Stimulated activated CD4-positive, alpha-beta T cell treated with anti-CD3 and anti-CD28 coated beads, TNF-alpha, amount 100 ng/mL, for 48 hours (primary cell): Measurements from ENCODE around the gene FOXE3.

Experiments used
- DNase-seq, 3 donors: peaks; one replicate each; pipeline ENCODE4 v3.0.0-alpha.2; 2020; ENCODE audit warnings: low read depth in 3 of 3

The FOXE3 gene

DNA sequence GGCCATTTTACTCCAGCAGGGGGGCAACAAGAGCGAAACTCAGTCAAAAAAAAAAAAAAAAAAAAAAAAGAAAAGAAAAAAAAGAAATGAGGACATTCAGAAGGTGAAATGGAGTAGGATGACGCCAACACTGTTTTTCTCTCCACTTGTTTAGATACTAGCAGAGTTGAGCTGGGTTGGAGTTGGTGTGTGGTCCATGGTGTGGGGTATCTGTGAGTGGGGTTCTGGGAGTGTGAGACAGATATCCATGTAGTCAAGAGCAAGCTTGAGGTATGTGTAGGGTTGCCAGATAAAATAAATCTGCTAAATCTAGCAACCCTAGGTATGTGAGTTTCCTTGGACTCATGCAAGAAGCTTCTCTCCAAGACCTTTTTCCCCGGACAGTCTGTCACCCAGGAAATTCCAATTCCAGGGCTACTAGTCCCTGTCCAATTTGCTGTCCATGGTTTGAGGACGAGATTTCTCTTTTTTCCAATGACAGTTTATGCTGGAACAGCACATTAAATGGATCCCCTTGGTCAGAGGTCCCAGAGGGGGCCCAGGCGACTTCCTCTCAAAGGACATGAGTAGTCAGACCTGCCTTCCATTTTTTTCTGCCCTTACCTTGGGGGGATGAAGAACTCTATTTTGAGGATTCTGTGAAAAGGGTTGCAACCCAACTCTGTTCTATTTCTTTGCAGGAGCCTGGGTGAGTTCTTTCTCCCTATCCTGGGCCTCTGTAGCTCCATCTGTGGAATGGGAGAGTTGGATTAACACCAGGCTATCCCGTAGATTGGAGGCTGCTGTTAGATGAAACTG lies 19.6 kb downstream of the FOXE3 start:
- no peak for DNase-seq

DNA sequence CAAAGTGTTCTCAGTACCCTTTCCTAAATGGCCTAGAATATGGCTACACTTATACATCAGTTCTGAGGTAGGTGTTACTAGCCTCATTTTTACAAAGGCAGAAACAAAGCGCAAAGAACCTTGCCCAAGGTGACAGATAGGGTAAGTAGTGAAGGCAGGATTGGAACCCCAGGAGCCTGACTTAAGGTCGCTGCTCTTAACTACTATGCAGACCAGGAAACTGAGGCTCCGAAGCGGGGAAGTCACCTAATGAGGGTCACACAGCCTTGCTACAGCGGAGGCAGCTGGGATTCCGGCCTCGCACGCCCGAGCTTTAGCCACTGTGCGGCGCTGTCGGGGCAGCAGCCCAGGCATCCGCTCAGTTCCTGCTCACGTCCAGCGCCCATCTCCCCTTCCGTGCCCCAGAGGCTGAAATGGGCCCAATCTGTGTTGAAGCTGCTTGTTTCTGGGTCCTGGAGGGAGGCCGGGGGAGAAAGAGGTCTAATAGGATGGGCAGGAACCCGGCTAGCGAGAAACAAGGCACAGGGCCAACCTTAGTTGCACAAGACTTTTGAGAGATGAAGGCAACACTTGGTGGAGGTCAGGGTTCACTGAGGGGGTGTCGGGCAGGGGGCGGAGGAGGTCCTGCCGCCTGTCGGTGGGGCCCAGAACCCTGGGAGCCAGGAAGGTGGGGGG lies 20.4 kb downstream of the FOXE3 start:
- DNase-seq = peak; percentile 50 to 79 (median 61)

DNA sequence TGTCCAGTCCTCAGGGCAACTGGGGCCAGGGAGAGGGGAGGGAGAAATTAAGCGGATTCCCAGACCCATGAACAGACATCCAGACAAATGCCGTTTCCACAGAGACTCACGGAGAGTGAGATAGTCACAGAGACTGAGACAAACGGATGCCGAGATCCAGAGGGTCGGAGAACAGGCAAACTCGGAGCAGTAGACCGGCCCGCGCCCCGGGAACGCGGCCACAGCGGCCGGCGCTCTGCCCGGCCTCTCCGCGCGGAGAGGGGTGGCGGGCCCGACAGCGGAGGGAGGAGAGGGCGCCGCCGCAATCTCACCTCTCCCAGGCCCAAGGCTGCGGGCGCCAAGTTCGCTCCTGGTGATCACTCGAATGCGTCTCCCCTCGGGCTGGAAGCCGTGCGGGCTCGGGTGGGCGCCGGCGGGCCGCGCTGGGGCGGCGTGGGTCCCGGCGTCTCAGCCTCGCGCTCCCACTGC lies 20.9 kb downstream of the FOXE3 start:
- peak in 1 of 3 donors; percentile 28 for DNase-seq

DNA sequence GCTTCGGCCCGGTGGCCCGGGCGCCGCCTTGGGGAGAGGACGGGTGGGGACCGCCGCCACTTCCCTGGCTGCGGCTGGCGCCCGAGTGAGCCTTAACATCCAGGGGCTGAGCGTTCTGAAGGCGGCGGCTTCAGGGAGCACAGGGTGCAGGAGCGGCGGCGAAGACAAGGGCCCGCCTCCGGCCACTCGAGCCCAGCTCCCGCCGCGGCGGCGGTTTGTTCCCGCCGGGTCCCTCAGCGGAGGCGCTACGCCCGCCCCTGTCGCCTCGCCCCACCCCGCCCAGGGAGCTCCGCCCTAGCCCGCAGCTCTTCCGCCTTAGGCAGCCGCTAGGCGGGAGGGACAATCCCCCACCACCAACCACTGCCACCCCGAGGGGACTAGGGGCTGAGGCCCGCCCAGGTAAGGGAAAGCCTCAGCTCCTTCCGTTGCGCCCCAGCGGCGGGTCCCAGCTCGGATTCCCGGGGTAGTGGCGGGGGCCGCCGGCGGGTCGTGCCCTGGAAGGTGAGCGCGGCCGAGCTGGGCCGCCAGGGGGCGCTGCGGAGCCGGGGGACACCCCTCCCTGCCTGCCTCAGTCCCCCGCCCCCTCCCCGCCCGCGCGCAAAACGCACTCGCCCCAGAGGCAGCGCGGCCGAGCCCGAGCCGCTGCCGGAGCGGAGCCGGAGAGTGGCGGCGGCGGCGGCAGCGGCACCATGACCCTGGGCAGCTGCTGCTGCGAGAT lies 21.5 kb downstream of the FOXE3 start, which contains the start of gene FOXD2:
Gene FOXD2 (plus strand): TSS at position 598 of the 718 bp plus-strand sequence. CDS start 92 bp downstream, at position 690.
- peak; percentile 76 to 84 (median 82) for DNase-seq

DNA sequence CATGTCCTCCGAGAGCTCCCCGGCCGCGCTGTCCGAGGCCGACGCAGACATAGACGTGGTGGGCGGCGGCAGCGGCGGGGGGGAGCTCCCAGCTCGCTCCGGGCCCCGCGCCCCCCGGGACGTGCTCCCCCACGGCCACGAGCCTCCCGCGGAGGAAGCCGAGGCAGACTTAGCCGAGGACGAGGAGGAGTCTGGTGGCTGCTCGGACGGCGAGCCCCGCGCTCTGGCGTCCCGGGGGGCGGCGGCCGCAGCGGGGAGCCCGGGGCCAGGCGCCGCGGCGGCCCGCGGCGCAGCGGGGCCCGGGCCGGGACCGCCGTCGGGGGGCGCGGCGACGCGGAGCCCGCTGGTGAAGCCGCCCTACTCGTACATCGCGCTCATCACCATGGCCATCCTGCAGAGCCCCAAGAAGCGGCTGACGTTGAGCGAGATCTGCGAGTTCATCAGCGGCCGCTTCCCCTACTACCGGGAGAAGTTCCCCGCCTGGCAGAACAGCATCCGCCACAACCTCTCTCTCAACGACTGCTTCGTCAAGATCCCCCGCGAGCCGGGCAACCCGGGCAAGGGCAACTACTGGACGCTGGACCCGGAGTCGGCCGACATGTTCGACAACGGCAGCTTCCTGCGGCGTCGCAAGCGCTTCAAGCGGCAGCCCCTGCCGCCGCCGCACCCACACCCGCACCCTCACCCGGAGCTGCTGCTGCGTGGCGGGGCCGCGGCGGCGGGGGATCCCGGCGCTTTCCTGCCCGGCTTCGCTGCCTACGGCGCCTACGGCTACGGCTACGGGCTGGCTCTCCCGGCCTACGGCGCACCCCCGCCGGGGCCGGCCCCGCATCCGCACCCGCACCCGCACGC lies 22.3 kb downstream of the FOXE3 start:
- DNase-seq = no peak

DNA sequence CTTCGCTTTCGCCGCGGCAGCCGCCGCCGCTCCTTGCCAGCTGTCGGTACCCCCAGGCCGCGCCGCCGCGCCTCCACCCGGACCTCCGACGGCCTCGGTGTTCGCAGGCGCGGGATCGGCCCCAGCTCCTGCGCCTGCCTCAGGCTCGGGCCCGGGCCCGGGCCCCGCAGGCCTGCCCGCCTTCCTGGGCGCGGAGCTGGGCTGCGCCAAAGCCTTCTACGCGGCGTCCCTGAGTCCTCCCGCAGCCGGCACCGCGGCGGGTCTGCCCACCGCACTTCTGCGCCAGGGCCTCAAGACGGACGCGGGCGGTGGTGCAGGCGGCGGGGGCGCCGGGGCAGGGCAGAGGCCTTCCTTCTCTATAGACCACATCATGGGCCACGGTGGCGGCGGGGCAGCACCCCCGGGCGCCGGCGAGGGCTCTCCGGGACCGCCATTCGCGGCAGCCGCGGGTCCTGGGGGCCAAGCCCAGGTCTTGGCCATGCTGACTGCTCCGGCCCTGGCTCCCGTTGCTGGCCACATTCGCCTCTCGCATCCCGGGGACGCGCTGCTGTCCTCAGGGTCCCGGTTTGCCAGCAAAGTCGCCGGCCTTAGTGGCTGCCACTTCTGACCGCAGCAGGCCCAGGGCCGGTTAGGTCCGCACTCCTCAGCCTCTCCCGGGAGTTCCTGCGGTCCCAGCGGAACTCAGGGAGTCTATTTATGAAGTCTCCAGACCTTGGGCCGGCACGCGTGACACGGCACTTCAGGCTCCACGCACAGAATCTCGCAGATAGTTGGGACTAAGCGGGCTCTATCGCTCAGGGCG lies 23.1 kb downstream of the FOXE3 start:
- DNase-seq = no peak

DNA sequence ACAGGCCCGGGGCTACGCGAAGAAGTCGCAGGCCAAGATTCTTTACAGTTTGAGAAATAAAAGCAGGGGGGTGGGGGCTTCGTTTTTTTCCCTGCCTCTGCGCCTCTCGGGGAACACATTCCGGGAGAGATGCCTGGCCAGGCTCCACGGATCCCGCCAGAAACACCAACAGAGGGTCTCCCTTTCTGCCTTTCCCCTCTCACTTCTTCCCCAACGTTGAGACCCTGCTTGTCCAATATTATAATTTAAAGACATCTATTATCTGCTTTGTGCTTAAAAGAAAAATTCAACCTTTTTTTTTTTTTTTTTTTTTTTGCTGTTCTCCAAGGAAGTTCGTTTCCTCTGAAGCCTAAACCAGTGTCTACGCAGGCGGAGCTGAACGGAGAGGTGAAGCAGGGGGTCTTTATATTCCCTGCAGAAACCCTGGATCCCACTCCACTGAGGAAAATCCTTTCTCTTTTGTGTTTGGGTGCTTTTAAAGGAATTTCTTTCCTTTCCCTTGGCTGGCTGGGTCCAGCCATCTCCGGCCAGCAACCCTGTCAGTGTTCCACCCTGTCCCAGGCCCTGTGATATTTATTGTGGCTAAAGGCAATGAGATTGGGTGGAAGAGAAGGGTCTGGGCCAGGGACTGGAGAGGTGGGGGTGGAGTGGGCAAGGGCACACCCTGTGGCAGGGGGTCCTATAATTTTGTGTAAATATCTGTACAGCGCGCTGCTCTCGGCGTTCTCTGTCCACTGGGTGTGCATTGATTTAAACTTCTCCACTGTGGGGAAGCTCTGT lies 23.9 kb downstream of the FOXE3 start:
- DNase-seq = no peak

DNA sequence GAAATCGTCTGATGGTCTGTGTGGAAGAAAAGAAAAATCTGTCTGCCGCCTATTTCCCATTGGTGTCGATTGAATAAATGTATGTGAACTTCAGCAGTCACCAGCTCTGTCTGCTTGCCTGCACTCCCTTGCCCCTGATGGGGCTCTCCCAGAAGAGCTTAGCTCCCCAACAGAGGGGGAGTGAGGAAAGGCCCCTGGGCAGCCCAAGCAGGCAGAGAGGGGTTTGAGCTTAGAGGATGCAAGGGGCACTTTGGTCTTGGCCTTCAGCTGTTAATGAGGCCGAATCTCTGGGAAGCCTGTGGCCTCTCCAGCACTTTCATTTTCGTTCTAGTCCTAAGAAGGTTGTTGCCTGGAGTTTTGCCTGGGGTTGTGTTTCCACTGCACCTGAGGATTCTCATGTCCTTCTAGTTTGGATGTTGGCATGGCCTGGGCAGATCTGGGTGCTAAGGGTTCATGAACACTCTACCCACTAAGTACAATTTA lies 24.6 kb downstream of the FOXE3 start:
- no peak for DNase-seq

DNA sequence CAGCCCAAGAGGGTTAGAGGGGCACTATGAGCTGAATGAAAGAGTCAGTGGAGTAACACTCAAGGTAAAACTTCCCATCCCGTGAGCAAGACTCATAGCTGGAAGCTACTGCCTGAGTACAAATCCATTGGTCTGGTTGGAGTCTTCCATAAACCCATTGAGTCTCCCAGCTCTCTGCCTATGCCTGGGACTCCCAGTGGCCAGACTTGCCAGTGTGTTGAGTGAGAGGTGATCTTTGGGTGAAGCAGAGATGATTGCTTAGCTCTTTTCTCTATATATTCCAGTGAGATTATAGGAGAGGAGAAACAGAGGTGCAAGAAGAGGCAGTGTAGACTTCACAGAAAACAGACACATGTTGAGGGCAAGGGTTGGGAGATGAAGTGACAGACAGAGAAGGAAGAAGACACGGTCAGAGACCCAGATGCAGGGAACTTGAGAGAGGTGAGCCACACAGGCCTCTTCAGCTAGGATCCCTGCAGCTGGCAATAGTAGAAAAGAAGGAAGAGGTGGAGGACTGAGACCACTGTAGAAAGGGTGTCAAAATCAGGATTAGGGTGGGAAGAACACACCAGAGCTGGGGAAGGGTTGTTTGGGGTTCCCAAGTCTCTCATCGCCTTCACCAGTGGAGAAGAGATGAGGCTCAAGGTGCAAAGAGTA lies 25.5 kb downstream of the FOXE3 start:
- no peak for DNase-seq

DNA sequence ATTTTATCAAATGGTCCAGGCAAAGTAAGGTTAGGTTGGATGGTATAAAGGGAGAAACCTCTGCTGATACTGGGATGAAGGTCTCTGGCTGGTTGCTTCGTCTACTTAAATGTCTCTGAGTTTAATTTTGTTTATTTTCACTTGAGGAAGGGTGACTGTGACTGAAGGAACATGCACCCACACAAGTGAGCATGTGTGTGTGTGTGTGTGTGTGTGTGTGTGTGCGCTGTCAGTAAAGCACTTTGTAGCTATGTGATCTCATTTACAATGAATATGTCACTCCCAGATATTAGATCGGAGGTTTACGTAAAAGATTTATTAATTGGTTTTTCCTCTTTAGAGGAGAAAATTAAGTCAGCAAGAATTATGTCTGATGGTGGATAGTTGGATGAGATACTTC lies 26.1 kb downstream of the FOXE3 start:
- DNase-seq = no peak

DNA sequence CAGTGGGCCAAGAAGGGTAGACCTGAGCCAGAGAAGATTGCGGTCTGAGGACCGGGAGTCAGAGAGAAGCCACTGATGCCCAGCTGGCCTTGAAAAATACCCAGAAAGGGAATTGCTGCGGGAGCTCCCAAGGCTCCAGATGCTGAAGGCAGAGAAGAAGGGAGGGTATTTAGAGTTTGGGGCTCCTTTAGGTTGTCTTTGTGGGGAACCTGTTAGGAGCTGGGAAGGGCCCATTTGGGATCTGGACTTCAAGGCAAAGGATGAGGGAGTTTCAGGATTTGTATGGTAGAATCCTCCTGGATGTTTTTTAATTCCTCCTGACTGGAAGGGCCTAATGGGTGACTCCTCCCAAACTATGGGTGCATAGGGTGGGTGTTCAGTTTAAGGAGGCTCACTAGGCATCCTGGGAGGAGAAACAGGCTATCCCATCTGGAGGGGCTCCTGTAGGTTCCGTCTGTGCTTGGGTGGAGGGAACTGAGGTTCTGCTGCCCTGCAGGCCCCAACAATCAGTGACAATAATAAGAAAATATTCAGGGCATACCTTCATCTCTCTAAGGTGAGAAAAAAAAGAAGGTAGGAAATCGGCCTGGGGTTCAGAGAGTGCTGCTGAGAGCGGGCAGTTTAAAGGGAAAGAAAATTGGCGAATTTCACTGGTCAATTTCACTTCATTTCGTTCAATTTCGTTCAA lies 26.9 kb downstream of the FOXE3 start:
- DNase-seq = no peak

DNA sequence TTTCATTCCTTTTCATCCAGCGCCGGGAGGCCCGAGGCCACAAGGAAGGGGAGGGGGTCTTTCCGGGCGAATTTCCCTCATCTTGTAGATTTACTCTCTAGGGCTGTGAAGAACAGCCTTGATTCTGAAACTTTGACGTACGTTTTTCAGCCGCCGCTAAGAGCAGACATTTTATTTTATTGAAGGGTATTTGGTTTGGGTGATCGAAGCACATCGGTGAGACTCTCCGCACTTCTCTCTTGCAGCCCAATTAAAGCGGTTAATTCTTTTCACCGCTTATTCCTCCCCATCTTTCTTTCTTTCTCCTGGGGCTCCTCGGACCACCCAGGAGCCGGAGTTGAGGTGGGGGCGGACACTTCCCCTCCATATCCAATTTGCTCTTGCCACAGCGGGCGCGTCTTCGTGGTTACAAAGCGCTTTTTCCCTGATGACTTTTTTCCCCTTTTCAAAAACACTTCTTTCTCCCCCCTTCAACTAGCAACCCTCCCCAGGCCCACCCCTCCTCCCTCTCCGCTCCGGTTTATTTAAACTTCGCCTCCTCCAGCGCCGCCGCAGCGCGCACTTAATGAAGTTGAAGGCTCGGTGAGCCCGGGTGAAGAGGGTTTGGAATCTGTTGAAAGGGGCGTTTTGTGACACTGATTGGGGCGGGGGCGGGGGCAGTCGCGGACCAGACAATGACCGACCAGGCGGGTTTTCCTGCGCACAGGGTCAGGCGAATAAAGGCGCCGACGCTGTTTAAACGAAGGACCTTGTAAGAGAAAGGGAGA lies 27.6 kb downstream of the FOXE3 start:
- DNase-seq = no peak

DNA sequence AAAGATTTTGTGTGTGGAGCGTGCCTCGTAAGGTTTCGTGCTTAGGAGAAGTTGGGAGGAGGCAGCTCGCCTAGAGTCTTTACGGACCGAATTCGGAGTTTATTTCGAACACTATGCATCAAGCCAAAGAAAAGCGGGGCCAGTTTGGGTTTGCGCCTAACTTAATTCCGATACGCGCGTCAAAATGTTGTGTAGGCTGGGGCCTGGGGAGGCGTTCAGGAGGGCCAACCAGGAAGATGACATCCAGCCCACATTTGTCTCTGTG lies 28.1 kb downstream of the FOXE3 start:
- no peak for DNase-seq

DNA sequence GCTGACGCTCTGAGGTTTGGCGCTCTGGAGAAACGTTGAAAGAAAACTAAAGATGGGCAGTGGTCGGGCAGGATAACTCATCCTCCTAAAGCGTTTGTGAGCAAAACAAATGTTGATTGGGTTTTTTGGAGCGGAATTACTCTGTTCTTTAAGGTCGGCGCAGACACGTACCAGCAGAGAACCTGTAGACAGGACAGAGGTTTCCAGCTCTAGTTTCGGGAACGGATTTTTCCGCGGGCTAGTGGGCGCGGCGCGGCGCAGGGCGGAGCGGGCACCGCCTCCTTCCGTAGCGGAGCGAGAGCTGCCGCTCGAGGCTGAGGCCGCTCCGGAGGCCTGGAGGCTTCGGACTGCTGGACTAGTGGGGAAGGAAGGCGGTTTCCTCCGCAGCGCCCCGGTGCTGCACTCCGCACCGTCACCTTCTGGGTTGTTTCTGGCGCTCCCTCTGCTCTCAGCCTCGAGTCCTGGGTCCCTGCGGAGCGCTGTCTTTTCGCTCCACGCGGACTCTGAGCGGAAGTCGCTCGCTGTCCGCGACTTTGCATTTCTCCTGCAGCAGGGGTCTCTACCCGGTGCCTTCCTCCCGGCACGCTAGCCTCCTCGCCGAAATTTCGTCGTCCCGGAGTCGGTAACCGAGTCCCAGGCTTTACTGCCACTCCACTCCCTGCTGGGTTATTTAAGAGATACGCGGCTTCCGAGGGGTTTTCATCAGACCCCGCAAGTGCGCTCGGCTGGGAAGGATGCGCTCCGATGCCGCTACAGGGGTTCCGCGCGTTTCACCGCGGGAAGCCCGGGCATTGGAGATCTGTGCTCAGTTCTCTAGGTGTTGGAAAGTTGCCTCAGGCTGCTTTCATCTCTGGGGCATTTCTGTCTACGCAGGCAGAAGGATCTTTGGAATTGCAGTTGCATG lies 28.7 kb downstream of the FOXE3 start:
- no peak for DNase-seq

DNA sequence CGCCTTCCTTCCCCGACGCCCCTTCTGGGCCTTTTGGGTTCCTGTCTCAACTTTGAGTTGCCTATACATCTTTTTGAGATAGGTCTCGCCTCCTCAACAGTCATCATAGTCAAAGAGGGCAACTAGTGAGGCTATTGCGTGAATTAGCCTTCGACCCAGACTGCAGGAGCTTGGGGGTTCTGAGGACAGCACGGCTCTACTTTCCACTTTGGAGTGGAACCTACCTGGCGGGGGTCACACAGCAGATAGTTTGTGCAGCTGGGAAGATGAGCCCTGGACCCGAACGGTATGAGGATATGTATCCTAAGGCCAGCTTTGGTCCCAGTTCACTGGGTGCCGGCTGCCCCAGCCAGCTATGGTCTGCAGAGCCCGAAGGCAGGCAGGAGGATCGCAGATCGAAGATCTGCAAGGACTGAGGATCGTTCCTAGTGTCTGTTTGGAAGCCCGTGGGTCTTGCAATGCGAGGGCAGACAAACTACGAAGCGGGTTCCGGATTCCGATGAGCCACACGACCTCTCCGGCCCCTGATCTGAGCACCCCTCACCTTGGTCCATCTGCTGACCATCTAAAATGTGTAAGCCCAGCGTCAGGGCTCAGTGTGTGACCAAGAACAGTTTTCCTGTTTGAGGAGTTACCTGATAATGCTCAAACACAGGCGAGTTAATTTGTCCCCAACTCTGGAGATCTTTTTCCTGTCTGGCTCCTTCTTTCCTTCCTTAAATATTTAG lies 29.9 kb downstream of the FOXE3 start:
- no peak for DNase-seq

DNA sequence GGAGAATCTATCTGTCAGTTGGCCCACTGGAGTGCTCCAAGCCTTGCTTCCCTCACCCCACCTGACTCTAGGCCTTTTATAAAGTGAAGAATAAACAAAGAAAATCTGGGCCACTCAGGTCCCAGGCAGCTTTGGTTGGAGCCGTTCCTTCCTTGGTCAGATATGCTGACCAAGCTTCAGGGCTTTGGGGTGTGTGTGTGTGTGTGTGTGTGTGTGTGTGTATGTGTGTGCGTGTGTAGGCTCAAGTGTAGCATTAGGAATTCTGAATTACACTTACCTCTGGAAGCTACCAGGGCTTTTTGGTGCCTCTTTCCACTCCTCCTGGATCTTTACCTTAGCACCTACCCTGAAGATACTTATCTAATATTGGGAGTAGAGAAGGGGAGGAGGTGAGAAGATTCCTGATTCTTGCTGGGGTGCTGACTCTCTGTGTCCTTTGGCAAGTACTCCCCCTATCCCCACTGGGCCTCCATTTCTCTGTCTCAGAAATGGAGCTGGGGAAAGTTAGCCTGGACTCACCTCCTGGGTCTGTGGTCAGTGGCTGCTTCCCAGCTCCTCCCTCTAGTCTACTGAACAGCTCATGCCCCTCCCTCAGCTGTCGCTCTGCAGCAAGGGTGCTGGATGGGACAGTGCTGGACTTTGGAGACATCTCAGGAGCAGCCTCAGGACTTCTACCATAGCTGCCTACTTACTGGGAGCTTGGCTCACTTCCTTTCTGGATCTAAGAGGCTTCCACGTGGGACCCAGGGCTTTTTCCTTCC lies 32.6 kb downstream of the FOXE3 start:
- no peak for DNase-seq
